Neural progenitor cell (in vitro differentiated cells): Measurements from ENCODE around the gene FANCG. TPM values are rescaled to one million over a fixed set of nuclear protein-coding genes. Genes with fewer than 3 reads are reported as not detected.

Experiments
- DNase-seq: peaks from one replicate; pipeline ENCODE4 v3.0.0-alpha.2; 2016; ENCODE audit warnings: low spot score
- H2AFZ ChIP-seq: fragments of 200-600 bp; sonication (generic); replicated peaks from 2 replicates; pipeline ENCODE4 v1.6.1; 2016; ENCODE audit warnings: antibody characterized with exemption
- H3F3A ChIP-seq: fragments of 200-600 bp; sonication (generic); 2 replicates; pipeline ENCODE4 v1.6.1; 2016; ENCODE audit warnings: antibody characterized with exemption, low read depth
- H3K27ac ChIP-seq: fragments of 200-600 bp; sonication (generic); 2 replicates; pipeline ENCODE4 v1.5.1; 2016; ENCODE audit warnings: mild to moderate bottlenecking
- H3K27me3 ChIP-seq: fragments of 200-600 bp; sonication (generic); 2 replicates; pipeline ENCODE4 v1.6.1; 2016; ENCODE audit warnings: mild to moderate bottlenecking, moderate library complexity
- H3K36me3 ChIP-seq: fragments of 200-600 bp; sonication (generic); 2 replicates; pipeline ENCODE4 v1.5.1; 2016
- H3K4me1 ChIP-seq: fragments of 200-600 bp; sonication (generic); 2 replicates; pipeline ENCODE4 v1.6.1; 2016; ENCODE audit warnings: mixed run types
- H3K4me2 ChIP-seq: fragments of 200-600 bp; sonication (generic); 2 replicates; pipeline ENCODE4 v1.6.1; 2016
- H3K4me3 ChIP-seq: fragments of 200-600 bp; sonication (generic); 2 replicates; pipeline ENCODE4 v1.5.1; 2016
- H3K79me2 ChIP-seq: fragments of 200-600 bp; sonication (generic); 2 replicates; pipeline ENCODE4 v1.6.1; 2016; ENCODE audit warnings: low read depth
- H3K9ac ChIP-seq: fragments of 200-600 bp; sonication (generic); 2 replicates; pipeline ENCODE4 v1.6.1; 2016
- H3K9me3 ChIP-seq: fragments of 200-600 bp; sonication (generic); 2 replicates; pipeline ENCODE4 v1.5.1; 2016; ENCODE audit warnings: low read depth
- H4K20me1 ChIP-seq: fragments of 200-600 bp; sonication (generic); 2 replicates; pipeline ENCODE4 v1.6.1; 2016; ENCODE audit warnings: low read depth
- H3K27ac Mint-ChIP-seq: 3 replicates; pipeline ENCODE4 v1.8.0; 2021; ENCODE audit warnings: mixed read lengths
- H3K27me3 Mint-ChIP-seq: 2 replicates; pipeline ENCODE4 v1.8.0; 2022; ENCODE audit warnings: low read depth, mild to moderate bottlenecking, inconsistent platforms, moderate library complexity, mixed read lengths; ENCODE audit not compliant: insufficient read depth
- H3K36me3 Mint-ChIP-seq: 3 replicates; pipeline ENCODE4 v1.8.0; 2021; ENCODE audit warnings: mixed read lengths
- H3K4me1 Mint-ChIP-seq: 3 replicates; pipeline ENCODE4 v1.8.0; 2021; ENCODE audit warnings: mixed read lengths
- H3K4me3 Mint-ChIP-seq: 3 replicates; pipeline ENCODE4 v1.8.0; 2021; ENCODE audit warnings: mild to moderate bottlenecking, moderate library complexity, mixed read lengths
- H3K9me3 Mint-ChIP-seq: 3 replicates; pipeline ENCODE4 v1.8.0; 2020; ENCODE audit warnings: mixed read lengths
- CTCF ChIP-seq: fragments of 200-600 bp; sonication (generic); IDR thresholded peaks from 2 replicates; pipeline ENCODE4 v1.5.1; 2017; ENCODE audit warnings: antibody characterized with exemption, mild to moderate bottlenecking
- EZH2 ChIP-seq: fragments of 200-600 bp; sonication (generic); IDR thresholded peaks from 2 replicates; pipeline ENCODE4 v1.6.1; 2017; ENCODE audit warnings: antibody characterized with exemption, mild to moderate bottlenecking, moderate library complexity
- EZH2phosphoT487 ChIP-seq: fragments of 200-600 bp; sonication (generic); IDR thresholded peaks from 2 replicates; pipeline ENCODE4 v1.6.1; 2017; ENCODE audit warnings: antibody characterized with exemption
- total RNA-seq: library from RNA; depleted of rRNA; stranded (reverse); fragments of >200 nt; gene quantifications from 2 replicates; pipeline ENCODE4 v1.2.3, GENCODE V29; 2015; ENCODE audit warnings: low replicate concordance

The FANCG gene
- total RNA-seq, 1 donor from 2014 or later = 89.4 TPM

GRCh38 chr9:35029241-35029640 is 50.5 kb downstream of the FANCG start:
- TF ChIP-seq EZH2phosphoT487 (no peak), EZH2 (no peak), CTCF (no peak)
- Mint-ChIP-seq H3K36me3 (no peaks in the 10 kb centered on the region), H3K4me3 (no peak overlapping the region), H3K4me1 (no peaks in the 10 kb centered on the region), H3K9me3 (no peaks in the 10 kb centered on the region), H3K27ac (no peak overlapping the region), H3K27me3 (peaks cover 3% of the 10 kb centered on the region)
- H3F3A ChIP-seq = no peaks in the 10 kb centered on the region
- no peaks in the 10 kb centered on the region for H3K36me3 ChIP-seq
- H4K20me1 ChIP-seq = no peaks in the 10 kb centered on the region
- H3K27ac ChIP-seq = no peak overlapping the region
- no peaks in the 10 kb centered on the region for H3K79me2 ChIP-seq
- peaks cover 11% of the 10 kb centered on the region for H3K4me1 ChIP-seq
- no peak overlapping the region for H2AFZ ChIP-seq
- no peak overlapping the region for H3K4me2 ChIP-seq
- DNase-seq = no peak
- H3K4me3 ChIP-seq = no peak overlapping the region
- H3K9me3 ChIP-seq = no peaks in the 10 kb centered on the region
- no peaks in the 10 kb centered on the region for H3K27me3 ChIP-seq
- no peak overlapping the region for H3K9ac ChIP-seq

DNA sequence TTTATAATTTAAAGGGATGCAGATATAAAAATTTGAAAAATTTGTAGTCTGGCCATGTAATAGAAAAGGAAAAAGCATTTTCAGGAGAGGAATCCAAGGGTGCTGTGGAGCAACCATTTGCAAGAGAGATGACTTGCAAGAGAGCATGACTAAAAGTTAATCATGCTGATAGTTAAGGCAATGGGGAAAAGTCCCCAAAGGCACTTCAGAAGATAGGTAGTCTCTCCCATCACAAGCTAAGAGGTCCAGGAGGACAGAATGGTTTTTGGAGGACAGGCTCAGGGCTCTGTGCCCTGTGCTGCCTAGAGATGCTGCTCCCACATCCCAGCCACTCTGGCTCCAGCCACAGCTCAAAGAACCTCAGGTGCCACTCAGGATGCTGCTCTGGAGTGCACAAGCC is 51.4 kb downstream of the FANCG start:
- Histone ChIP-seq H3K36me3 (no peaks in the 10 kb centered on the region), H3F3A (no peaks in the 10 kb centered on the region), H3K27ac (no peak overlapping the region), H3K4me2 (no peak overlapping the region), H3K4me1 (peaks cover 11% of the 10 kb centered on the region), H3K9ac (no peak overlapping the region), H4K20me1 (no peaks in the 10 kb centered on the region), H3K79me2 (no peaks in the 10 kb centered on the region), H3K9me3 (no peaks in the 10 kb centered on the region), H2AFZ (no peak overlapping the region), H3K4me3 (no peak overlapping the region), H3K27me3 (no peaks in the 10 kb centered on the region)
- Mint-ChIP-seq H3K27ac (no peak overlapping the region), H3K9me3 (no peaks in the 10 kb centered on the region), H3K36me3 (peaks cover 2% of the 10 kb centered on the region), H3K4me3 (no peak overlapping the region), H3K4me1 (no peaks in the 10 kb centered on the region), H3K27me3 (peaks cover 3% of the 10 kb centered on the region)
- TF ChIP-seq EZH2 (no peak), CTCF (no peak), EZH2phosphoT487 (no peak)
- DNase-seq = no peak

DNA sequence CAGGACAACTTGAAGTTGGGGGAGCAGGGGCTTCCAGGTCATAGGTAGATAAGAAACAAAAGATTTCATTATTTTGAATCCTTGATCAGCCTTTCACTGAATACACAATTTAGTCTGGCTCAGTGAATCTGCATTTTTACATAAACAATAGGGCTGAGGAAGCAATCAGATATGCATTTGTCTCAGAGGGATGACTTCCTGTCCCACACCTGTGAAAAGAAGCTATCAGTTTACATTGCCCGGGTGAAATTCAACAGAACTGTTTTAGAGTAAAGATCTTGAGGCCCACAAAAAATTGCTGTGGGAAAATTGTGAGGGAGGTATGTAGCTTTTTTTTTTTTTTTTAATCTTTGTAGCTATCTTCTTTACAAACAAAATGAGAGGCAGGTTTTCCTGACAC is 51.9 kb downstream of the FANCG start:
- Histone ChIP-seq H3F3A (no peaks in the 10 kb centered on the region), H3K27me3 (no peaks in the 10 kb centered on the region), H3K79me2 (no peaks in the 10 kb centered on the region), H4K20me1 (no peaks in the 10 kb centered on the region), H3K4me3 (no peak overlapping the region), H3K4me1 (peaks cover 11% of the 10 kb centered on the region), H2AFZ (no peak overlapping the region), H3K27ac (no peak overlapping the region), H3K36me3 (no peaks in the 10 kb centered on the region), H3K4me2 (no peak overlapping the region), H3K9ac (no peak overlapping the region), H3K9me3 (no peaks in the 10 kb centered on the region)
- DNase-seq = no peak
- peaks cover 2% of the 10 kb centered on the region for H3K36me3 Mint-ChIP-seq
- no peak overlapping the region for H3K4me3 Mint-ChIP-seq
- no peaks in the 10 kb centered on the region for H3K9me3 Mint-ChIP-seq
- H3K4me1 Mint-ChIP-seq = no peaks in the 10 kb centered on the region
- TF ChIP-seq CTCF (no peak), EZH2 (no peak), EZH2phosphoT487 (no peak)
- peaks cover 3% of the 10 kb centered on the region for H3K27me3 Mint-ChIP-seq
- H3K27ac Mint-ChIP-seq = no peak overlapping the region
